ENCODE measurements around the gene SLC26A9.

Gene SLC26A9

GRCh38 chr1:205929496-205930194 is 13.6 kb downstream of the SLC26A9 start:
- no peak overlapping the region for H3K27ac ChIP-seq (replicated peaks)
- no peaks in the 10 kb centered on the region for H3K27me3 ChIP-seq (ENCODE audit: insufficient read depth, poor library complexity, severe bottlenecking)
- TF ChIP-seq, protein P1, sequence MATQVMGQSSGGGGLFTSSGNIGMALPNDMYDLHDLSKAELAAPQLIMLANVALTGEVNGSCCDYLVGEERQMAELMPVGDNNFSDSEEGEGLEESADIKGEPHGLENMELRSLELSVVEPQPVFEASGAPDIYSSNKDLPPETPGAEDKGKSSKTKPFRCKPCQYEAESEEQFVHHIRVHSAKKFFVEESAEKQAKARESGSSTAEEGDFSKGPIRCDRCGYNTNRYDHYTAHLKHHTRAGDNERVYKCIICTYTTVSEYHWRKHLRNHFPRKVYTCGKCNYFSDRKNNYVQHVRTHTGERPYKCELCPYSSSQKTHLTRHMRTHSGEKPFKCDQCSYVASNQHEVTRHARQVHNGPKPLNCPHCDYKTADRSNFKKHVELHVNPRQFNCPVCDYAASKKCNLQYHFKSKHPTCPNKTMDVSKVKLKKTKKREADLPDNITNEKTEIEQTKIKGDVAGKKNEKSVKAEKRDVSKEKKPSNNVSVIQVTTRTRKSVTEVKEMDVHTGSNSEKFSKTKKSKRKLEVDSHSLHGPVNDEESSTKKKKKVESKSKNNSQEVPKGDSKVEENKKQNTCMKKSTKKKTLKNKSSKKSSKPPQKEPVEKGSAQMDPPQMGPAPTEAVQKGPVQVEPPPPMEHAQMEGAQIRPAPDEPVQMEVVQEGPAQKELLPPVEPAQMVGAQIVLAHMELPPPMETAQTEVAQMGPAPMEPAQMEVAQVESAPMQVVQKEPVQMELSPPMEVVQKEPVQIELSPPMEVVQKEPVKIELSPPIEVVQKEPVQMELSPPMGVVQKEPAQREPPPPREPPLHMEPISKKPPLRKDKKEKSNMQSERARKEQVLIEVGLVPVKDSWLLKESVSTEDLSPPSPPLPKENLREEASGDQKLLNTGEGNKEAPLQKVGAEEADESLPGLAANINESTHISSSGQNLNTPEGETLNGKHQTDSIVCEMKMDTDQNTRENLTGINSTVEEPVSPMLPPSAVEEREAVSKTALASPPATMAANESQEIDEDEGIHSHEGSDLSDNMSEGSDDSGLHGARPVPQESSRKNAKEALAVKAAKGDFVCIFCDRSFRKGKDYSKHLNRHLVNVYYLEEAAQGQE (IDR thresholded peaks at IDR 0.05; ENCODE audit: insufficient replicate concordance, low read depth) = no peak
- TF ChIP-seq GABPA (IDR thresholded peaks at IDR 0.05; ENCODE audit: low read depth) (no peak), SPI1 (IDR thresholded peaks at IDR 0.05; ENCODE audit: borderline replicate concordance, low read depth) (no peak), POLR2AphosphoS5 (IDR thresholded peaks at IDR 0.05; ENCODE audit: low read depth) (no peak)
- no peak for DNase-seq (ENCODE audit: low read depth in 1 of 2, low spot score in 1 of 2)
- no peak overlapping the region for H3K4me3 ChIP-seq (replicated peaks; ENCODE audit: insufficient read depth, low read length)

DNA sequence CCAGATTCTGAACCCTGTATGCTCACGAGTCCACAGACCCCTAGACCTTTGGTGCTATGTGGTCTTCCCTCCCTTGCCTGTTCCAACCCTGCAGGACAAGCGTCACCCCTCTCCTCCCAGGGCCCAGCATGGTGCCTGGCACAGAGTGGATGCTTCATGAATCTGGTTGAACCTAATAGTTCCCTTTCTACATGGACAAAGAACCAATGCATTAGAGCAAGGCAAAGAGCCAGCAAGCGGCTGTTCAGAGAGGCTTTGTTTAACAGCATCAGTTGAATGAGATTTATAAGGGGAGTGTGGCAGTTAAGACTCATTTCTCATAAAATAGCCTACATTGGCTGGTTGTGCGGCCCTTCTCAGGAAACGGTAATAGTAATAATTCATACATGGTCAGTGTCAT is 14.9 kb downstream of the SLC26A9 start:
- Histone ChIP-seq H3K27ac (replicated peaks) (no peak overlapping the region), H3K27me3 (ENCODE audit: insufficient read depth, poor library complexity, severe bottlenecking) (no peaks in the 10 kb centered on the region), H3K4me3 (replicated peaks; ENCODE audit: insufficient read depth, low read length) (no peak overlapping the region)
- TF ChIP-seq, protein P1 (IDR thresholded peaks at IDR 0.05; ENCODE audit: insufficient replicate concordance, low read depth) = no peak
- TF ChIP-seq, protein P2, sequence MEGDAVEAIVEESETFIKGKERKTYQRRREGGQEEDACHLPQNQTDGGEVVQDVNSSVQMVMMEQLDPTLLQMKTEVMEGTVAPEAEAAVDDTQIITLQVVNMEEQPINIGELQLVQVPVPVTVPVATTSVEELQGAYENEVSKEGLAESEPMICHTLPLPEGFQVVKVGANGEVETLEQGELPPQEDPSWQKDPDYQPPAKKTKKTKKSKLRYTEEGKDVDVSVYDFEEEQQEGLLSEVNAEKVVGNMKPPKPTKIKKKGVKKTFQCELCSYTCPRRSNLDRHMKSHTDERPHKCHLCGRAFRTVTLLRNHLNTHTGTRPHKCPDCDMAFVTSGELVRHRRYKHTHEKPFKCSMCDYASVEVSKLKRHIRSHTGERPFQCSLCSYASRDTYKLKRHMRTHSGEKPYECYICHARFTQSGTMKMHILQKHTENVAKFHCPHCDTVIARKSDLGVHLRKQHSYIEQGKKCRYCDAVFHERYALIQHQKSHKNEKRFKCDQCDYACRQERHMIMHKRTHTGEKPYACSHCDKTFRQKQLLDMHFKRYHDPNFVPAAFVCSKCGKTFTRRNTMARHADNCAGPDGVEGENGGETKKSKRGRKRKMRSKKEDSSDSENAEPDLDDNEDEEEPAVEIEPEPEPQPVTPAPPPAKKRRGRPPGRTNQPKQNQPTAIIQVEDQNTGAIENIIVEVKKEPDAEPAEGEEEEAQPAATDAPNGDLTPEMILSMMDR (IDR thresholded peaks at IDR 0.05; ENCODE audit: insufficient read depth, low read length) = no peak
- no peak for TF ChIP-seq SPI1 (IDR thresholded peaks at IDR 0.05; ENCODE audit: borderline replicate concordance, low read depth)
- TF ChIP-seq GABPA (IDR thresholded peaks at IDR 0.05; ENCODE audit: low read depth) = no peak
- no peak for TF ChIP-seq POLR2AphosphoS5 (IDR thresholded peaks at IDR 0.05; ENCODE audit: low read depth)
- no peak for DNase-seq (ENCODE audit: low read depth in 1 of 2, low spot score in 1 of 2)

DNA sequence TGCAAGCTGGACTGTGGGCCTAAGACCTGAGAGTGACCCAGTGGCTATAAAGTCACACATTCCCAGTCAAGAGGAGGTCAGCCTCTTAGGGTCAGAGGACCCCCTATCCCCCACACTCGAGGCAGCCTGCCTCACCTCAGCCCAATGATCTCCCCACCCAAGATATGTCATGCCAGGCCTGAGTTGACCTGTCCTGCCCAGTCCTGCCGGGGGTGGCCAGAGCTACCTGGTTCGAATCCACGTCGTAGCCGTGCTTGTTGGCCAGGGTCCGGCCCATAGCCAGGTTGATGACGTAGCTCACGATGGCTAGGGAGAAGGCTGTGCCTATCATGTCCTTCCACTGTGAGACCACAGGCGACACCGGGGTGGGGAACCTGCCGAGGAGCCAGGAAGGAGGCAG is 15.6 kb downstream of the SLC26A9 start:
- Histone ChIP-seq H3K27me3 (ENCODE audit: insufficient read depth, poor library complexity, severe bottlenecking) (no peaks in the 10 kb centered on the region), H3K4me3 (replicated peaks; ENCODE audit: insufficient read depth, low read length) (no peak overlapping the region), H3K27ac (replicated peaks) (no peak overlapping the region)
- DNase-seq (ENCODE audit: low read depth in 1 of 2, low spot score in 1 of 2) = no peak
- no peak for TF ChIP-seq GABPA (IDR thresholded peaks at IDR 0.05; ENCODE audit: low read depth)
- no peak for TF ChIP-seq SPI1 (IDR thresholded peaks at IDR 0.05; ENCODE audit: borderline replicate concordance, low read depth)
- TF ChIP-seq, protein P2 (IDR thresholded peaks at IDR 0.05; ENCODE audit: insufficient read depth, low read length) = no peak
- TF ChIP-seq POLR2AphosphoS5 (IDR thresholded peaks at IDR 0.05; ENCODE audit: low read depth) = no peak
- TF ChIP-seq, protein P1 (IDR thresholded peaks at IDR 0.05; ENCODE audit: insufficient replicate concordance, low read depth) = no peak

Data from HL-60 (cell line).